Subcutaneous abdominal adipose tissue (tissue), 5 donors: ENCODE data around the gene SELENBP1.

Experiments
- H3K27ac ChIP-seq: one replicate; pipeline ENCODE4 v1.7.0; 2013; ENCODE audit warnings: low read depth, mild to moderate bottlenecking, inconsistent platforms, low read length, moderate library complexity
- H3K27me3 ChIP-seq, 5 donors: one replicate each; pipeline ENCODE4 v1.7.0; 2013; ENCODE audit warnings: low read length in 5 of 5, inconsistent platforms in 1 of 5; ENCODE audit not compliant: control insufficient read depth in 5 of 5, insufficient read depth in 4 of 5
- H3K36me3 ChIP-seq, 5 donors: one replicate each; pipeline ENCODE4 v1.7.0; 2013; ENCODE audit warnings: low read length in 5 of 5; ENCODE audit not compliant: control insufficient read depth in 5 of 5, insufficient read depth in 5 of 5
- H3K4me1 ChIP-seq, 5 donors: one replicate each; pipeline ENCODE4 v1.7.0; 2013; ENCODE audit warnings: low read length in 5 of 5, mild to moderate bottlenecking in 3 of 5, moderate library complexity in 1 of 5; ENCODE audit not compliant: control insufficient read depth in 5 of 5, insufficient read depth in 5 of 5
- H3K4me3 ChIP-seq, 5 donors: one replicate each; pipeline ENCODE4 v1.7.0; 2013; ENCODE audit warnings: low read length in 5 of 5, low read depth in 1 of 5
- H3K9ac ChIP-seq, 5 donors: one replicate each; pipeline ENCODE4 v1.7.0; 2013; ENCODE audit warnings: low read length in 5 of 5, mild to moderate bottlenecking in 4 of 5, moderate library complexity in 3 of 5
- H3K9me3 ChIP-seq, 5 donors: one replicate each; pipeline ENCODE4 v1.7.0; 2013; ENCODE audit warnings: low read length in 5 of 5; ENCODE audit not compliant: control insufficient read depth in 5 of 5
- donor health status: healthy.
- donor health status: healthy.
- donor health status: healthy.
- donor health status: healthy.
- donor health status: healthy.

The SELENBP1 gene

GRCh38 chr1:151372058-151372934, at the start of gene SELENBP1:
Gene SELENBP1, minus strand, starts transcription at chr1:151372705. Its CDS starts 64 bp downstream, at chr1:151372641.
- no peaks in the 10 kb centered on the region for H3K9me3 ChIP-seq
- H3K4me1 ChIP-seq: peaks cover 8 to 65% (median 57%) of the 10 kb centered on the region in 5 donors
- H3K27me3 ChIP-seq: no peaks in the 10 kb centered on the region
- peak within 1 kb of the TSS; percentile 66 to 85 (median 80) for H3K4me3 ChIP-seq
- peaks cover 0 to 17% (median 6%) of the 10 kb centered on the region in 5 donors for H3K36me3 ChIP-seq
- H3K27ac ChIP-seq: peak within 1 kb of the TSS; percentile 97
- peak within 1 kb of the TSS; percentile 40 to 84 (median 75) for H3K9ac ChIP-seq

DNA sequence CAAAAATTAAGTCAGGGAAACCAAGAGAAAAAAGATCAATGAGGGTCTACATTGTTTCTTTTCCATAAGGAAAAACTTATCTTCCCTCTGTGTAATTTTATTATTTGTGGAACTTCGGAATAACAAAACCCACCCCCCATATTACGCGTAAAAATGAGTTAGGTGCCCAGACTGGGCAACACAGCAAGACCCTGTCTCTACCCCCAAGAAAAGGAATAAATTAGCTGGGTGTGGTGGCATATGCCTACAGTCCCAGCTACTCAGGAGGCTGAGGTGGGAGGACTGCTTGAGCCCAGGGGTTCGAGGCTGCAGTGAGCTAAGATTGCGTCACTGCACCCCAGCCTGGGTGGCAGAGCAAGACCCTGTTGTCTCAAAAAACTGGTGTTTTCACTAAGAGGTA, 47.3 kb upstream of the SELENBP1 start:
- H3K27ac ChIP-seq: no peak overlapping the region
- H3K4me1 ChIP-seq: peaks cover 0 to 5% (median 0%) of the 10 kb centered on the region in 5 donors
- H3K9me3 ChIP-seq: no peaks in the 10 kb centered on the region
- no peak overlapping the region for H3K9ac ChIP-seq
- no peaks in the 10 kb centered on the region for H3K27me3 ChIP-seq
- peaks cover 39 to 76% (median 64%) of the 10 kb centered on the region in 5 donors for H3K36me3 ChIP-seq
- no peak overlapping the region for H3K4me3 ChIP-seq

- Histone ChIP-seq H3K9me3 (no peaks in the 10 kb centered on the region), H3K27ac (no peak overlapping the region), H3K9ac (no peak overlapping the region), H3K36me3 (peaks cover 27 to 69% (median 57%) of the 10 kb centered on the region in 5 donors), H3K4me3 (no peak overlapping the region), H3K4me1 (peaks cover 0 to 5% (median 0%) of the 10 kb centered on the region in 5 donors), H3K27me3 (no peaks in the 10 kb centered on the region)
Observed at GRCh38 chr1:151418081-151418480, 45.6 kb upstream of the SELENBP1 start.

DNA sequence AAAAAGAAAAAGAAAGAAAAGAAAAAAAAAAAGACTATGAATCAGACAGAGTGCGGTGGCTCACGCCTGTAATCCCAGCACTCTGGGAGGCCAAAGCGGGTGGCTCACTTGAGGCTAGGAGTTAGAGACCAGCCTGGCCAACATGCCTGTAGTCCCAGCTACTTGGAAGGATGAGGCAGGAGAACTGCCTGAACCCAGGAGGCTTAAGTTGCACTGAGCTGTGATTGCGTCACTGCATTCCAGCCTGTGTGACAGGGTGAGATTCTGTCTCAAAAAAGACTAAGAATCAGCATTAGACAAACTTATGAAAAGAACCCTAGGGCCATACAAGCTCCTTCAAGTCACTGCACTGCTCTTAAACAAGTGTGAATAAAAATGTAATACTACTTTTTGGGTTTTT, 43.7 kb upstream of the SELENBP1 start:
- Histone ChIP-seq H3K27me3 (no peaks in the 10 kb centered on the region), H3K4me1 (peaks cover 0 to 5% (median 0%) of the 10 kb centered on the region in 5 donors), H3K9ac (no peak overlapping the region), H3K27ac (no peak overlapping the region), H3K36me3 (peaks cover 29 to 69% (median 56%) of the 10 kb centered on the region in 5 donors), H3K9me3 (no peaks in the 10 kb centered on the region), H3K4me3 (no peak overlapping the region)

DNA sequence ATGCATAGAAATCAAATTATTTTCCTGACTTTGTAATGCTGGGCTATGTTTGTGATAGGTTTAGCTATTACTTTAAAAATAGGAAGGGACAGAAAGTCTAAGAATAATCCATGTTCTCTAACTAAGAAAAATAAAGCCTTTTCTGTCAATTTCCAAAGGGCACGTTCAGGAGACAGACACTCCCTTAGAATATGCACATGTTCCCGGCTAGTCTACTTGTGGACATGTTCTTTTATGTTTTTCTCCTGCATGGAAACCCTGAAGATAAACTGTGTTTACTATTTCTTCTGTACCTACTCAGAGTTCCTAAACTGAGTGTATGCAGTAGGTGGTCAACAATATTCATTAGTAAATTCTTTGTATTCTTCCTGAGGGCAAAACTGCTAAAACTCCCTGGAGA, 39.4 kb upstream of the SELENBP1 start:
- Histone ChIP-seq H3K9me3 (no peaks in the 10 kb centered on the region), H3K4me1 (peaks cover 0 to 5% (median 0%) of the 10 kb centered on the region in 5 donors), H3K4me3 (no peak overlapping the region), H3K27me3 (no peaks in the 10 kb centered on the region), H3K27ac (no peak overlapping the region), H3K9ac (no peak overlapping the region), H3K36me3 (peaks cover 48 to 87% (median 74%) of the 10 kb centered on the region in 5 donors)

DNA sequence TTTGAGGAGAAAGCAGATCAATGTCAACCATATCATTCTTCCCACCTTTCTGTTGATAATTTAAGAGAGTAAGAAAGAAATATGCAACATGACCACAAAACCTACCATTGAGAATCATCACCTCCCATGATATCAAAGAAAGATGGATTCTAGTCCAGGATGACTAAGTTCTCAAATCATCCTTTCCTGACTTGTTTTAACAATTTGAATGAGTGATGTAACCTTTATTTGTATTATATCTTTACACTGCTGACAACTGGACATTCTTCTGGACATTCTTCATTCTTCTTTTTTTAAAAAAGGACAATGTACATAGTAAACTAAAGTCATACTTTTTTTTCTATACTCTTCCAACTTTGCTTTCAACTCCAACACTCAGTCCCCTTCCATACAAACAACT, 36.4 kb upstream of the SELENBP1 start:
- Histone ChIP-seq H3K36me3 (peaks cover 50 to 93% (median 85%) of the 10 kb centered on the region in 5 donors), H3K27me3 (no peaks in the 10 kb centered on the region), H3K27ac (no peak overlapping the region), H3K9me3 (no peaks in the 10 kb centered on the region), H3K9ac (no peak overlapping the region), H3K4me1 (no peaks in the 10 kb centered on the region), H3K4me3 (no peak overlapping the region)

- Histone ChIP-seq H3K27ac (no peak overlapping the region), H3K27me3 (no peaks in the 10 kb centered on the region), H3K9ac (no peak overlapping the region), H3K4me3 (no peak overlapping the region), H3K9me3 (no peaks in the 10 kb centered on the region), H3K36me3 (peaks cover 48 to 96% (median 95%) of the 10 kb centered on the region in 5 donors), H3K4me1 (no peaks in the 10 kb centered on the region)
Observed at GRCh38 chr1:151407304-151407703, 34.8 kb upstream of the SELENBP1 start.

GRCh38 chr1:151406176-151406575, 33.7 kb upstream of the SELENBP1 start:
- H3K36me3 ChIP-seq: peaks cover 42 to 96% (median 95%) of the 10 kb centered on the region in 5 donors

DNA sequence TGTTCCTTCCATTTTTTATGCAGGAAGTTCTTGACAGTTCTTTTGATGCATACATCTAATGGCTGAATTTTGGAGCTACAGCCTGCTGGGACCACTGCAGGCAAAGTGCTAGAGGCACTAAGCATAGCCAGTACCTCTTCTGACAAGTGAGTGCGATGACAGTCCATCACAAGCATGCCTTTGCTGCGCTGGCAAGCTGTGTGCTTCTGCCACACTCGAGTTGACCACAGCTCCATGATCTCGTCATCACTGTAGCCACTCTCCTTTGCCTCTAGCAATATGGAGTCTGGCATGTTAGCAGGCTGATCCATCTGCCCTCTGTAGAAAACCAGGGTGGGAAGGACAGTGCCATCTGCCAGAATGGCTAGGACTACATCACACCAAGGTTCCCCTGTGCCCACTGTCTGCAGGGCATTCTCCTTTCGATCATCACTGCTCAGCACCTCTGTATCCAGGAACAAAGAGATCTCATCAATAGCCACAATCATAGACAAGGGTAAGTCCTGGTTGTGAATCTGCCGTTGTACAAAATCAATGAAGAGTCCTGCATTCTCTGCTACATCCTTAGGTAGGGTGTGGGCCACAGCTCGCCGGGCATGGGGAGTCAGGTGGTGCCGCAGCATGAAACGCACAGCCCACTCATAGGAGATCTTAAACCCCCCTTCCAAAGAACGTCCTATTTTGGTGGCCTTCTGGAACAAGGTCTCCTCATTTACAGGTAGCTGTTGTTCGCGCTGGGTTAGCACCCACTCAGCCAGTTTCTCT, 32.9 kb upstream of the SELENBP1 start:
- no peak overlapping the region for H3K4me3 ChIP-seq
- no peak overlapping the region for H3K27ac ChIP-seq
- no peak overlapping the region for H3K9ac ChIP-seq
- H3K9me3 ChIP-seq: no peaks in the 10 kb centered on the region
- H3K4me1 ChIP-seq: peaks cover 4 to 10% (median 9%) of the 10 kb centered on the region in 5 donors
- H3K36me3 ChIP-seq: peaks cover 34 to 96% (median 94%) of the 10 kb centered on the region in 5 donors
- no peaks in the 10 kb centered on the region for H3K27me3 ChIP-seq

More at GRCh38 chr1:151406176-151406575, 33.7 kb upstream of the SELENBP1 start:
- Histone ChIP-seq H3K4me1 (peaks cover 0 to 2% (median 1%) of the 10 kb centered on the region in 5 donors), H3K4me3 (no peak overlapping the region), H3K9me3 (no peaks in the 10 kb centered on the region), H3K9ac (no peak overlapping the region), H3K27me3 (no peaks in the 10 kb centered on the region), H3K27ac (no peak overlapping the region)

- H3K27ac ChIP-seq: no peak overlapping the region
- H3K36me3 ChIP-seq: peaks cover 20 to 79% (median 77%) of the 10 kb centered on the region in 5 donors
- no peak overlapping the region for H3K9ac ChIP-seq
- H3K4me3 ChIP-seq: no peak overlapping the region
- H3K4me1 ChIP-seq: peaks cover 4 to 19% (median 15%) of the 10 kb centered on the region in 5 donors
- no peaks in the 10 kb centered on the region for H3K27me3 ChIP-seq
- H3K9me3 ChIP-seq: no peaks in the 10 kb centered on the region
Observed at GRCh38 chr1:151403612-151404011, 31.1 kb upstream of the SELENBP1 start.
